HG03097 (cell line): ENCODE data around the gene SPP2.

Experiments
- ATAC-seq: cut with Tn5 transposase; IDR thresholded peaks from one replicate; pipeline ENCODE4 v1.9.1; 2021; ENCODE audit not compliant: unreplicated experiment, low FRiP score

The SPP2 gene, protein sequence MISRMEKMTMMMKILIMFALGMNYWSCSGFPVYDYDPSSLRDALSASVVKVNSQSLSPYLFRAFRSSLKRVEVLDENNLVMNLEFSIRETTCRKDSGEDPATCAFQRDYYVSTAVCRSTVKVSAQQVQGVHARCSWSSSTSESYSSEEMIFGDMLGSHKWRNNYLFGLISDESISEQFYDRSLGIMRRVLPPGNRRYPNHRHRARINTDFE

GRCh38 chr2:234050455-234051135 lies at the start of gene SPP2:
Gene SPP2, plus strand, starts transcription at chr2:234050702. Its CDS starts 85 bp downstream, at chr2:234050787.
- no peak for ATAC-seq

GRCh38 chr2:234001380-234002160 lies 48.9 kb upstream of the SPP2 start:
- no peak for ATAC-seq

DNA sequence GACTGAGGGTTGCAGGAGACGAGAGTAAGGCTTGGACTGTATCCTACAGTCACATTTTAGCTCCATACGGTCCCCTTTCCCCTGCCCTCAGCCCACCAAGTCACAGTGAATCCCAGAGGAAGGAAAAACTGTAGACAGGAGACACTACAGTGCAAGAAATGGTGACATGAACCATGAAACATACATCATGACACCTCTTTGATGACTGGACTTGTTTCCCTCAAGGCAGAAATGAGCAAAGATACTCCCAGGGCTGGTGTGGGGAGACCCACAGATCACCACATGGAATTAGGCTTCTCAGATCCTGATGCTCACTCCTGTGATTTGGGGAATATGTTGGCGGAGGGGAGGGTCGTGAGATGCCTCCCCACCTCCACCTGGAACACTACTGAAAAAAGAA lies 48.2 kb upstream of the SPP2 start:
- no peak for ATAC-seq

- ATAC-seq = no peak
Observed at GRCh38 chr2:234003972-234004617, 46.4 kb upstream of the SPP2 start.

GRCh38 chr2:234005126-234005525 lies 45.4 kb upstream of the SPP2 start:
- no peak for ATAC-seq

GRCh38 chr2:234006501-234006900 lies 44.0 kb upstream of the SPP2 start:
- ATAC-seq = no peak

- ATAC-seq = no peak
Observed at GRCh38 chr2:234014427-234014826, 36.1 kb upstream of the SPP2 start.

DNA sequence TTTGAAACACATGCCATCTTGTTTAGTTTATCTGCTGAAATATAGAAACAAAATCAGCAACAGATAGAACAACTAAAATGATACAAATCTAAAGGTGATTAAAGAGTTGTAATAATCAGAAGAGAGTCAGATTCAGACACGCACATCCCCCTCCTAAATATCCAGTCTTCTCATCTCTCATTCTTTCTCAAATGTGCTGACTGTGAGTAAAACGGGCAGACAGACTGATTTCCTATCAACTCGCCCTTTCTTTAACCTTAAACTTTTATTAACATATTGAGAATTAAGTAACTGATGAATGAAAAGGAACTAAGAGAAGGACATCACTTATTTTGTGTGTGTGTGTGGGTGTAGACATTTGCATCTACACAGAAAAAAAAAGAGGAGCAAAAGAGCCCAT lies 34.6 kb upstream of the SPP2 start:
- no peak for ATAC-seq

GRCh38 chr2:234019896-234020295 lies 30.6 kb upstream of the SPP2 start:
- no peak for ATAC-seq

DNA sequence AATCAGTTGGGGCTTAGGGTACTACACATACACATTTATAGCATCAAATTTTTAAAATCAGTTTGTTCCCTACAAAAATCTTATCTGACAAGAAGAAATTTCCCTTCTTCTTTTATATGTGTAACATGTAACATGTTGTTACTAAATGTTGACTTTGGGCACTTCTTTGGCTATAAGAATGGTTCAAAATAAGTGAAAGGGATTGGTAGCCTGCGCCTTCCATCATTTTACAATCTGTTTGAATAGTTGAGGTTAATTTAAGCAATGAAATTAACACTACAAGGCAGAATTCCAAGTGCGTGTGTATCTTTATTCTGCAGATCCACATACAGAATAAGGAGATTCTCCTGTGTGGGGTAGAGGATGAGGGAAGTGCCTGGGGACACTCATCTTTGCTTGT lies 30.2 kb upstream of the SPP2 start:
- no peak for ATAC-seq

GRCh38 chr2:234022424-234022823 lies 28.1 kb upstream of the SPP2 start:
- no peak for ATAC-seq

- no peak for ATAC-seq
Observed at GRCh38 chr2:234024304-234024703, 26.2 kb upstream of the SPP2 start.

- ATAC-seq = no peak
Observed at GRCh38 chr2:234025466-234025865, 25.0 kb upstream of the SPP2 start.

DNA sequence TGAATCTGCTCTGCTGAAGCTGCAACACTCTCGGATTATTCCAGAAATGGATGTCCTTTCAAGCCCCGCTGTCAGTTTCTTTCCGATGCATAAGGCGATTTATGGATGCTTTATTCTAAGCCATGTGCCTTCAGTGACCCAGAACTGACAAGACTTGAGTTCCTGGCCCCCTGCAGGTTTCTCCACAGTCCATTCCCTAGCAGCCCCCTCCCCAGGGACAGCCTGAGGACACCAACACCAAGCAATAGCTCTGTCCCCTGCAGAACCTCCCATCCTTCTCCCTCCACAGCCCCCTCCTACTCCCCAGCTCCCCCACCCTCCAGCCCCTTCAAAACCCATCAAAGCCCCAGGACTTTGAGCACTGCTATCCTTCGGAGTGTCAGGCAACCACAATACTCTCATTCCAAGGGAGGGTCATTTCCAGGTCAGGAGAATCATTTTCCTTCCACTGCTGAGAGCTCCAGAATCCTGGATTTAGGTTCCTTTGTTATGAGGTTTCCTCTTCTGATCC lies 24.6 kb upstream of the SPP2 start:
- no peak for ATAC-seq

- ATAC-seq = no peak
Observed at GRCh38 chr2:234026693-234027254, 23.7 kb upstream of the SPP2 start.

GRCh38 chr2:234027641-234028040 lies 22.9 kb upstream of the SPP2 start:
- no peak for ATAC-seq

- no peak for ATAC-seq
Observed at GRCh38 chr2:234029150-234029733, 21.3 kb upstream of the SPP2 start.

- ATAC-seq = no peak
Observed at GRCh38 chr2:234031207-234031606, 19.3 kb upstream of the SPP2 start.

DNA sequence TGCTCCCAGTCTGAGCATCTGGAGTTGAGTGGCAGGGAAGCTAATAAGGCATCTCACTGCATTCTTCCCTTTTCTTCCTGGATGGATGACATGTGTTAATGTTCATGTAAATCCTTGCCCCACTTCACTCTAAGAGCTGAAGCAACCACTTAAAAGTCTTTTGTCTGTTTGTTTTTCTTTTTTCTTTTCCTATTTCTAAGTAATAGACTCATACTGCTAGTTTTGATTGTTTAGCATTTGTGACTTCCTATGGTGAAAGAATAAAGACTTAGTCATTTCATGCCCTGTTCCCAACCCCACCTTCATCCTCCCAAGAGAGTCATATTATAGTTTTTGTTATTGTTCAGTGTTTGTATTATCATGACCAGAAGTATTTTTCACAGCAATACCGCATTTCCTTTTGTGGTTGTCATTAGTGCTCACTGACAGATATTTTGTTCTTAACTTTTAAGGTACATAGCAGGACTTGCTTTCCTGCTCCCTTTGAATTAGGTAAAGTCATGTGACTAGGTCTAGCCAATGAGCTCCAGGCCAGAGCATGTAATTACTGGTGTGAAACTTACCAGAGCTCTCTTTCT lies 18.1 kb upstream of the SPP2 start:
- no peak for ATAC-seq

GRCh38 chr2:234033174-234033573 lies 17.3 kb upstream of the SPP2 start:
- no peak for ATAC-seq
